Suprapubic skin (tissue), 4 donors: Measurements from ENCODE around the gene KRT6C. TPM values are rescaled to one million over a fixed set of nuclear protein-coding genes. Genes with fewer than 3 reads are reported as not detected.
A peak's percentile ranks its signal among the peaks of the same experiment; 100 is the strongest.

Experiments
- DNase-seq, 2 donors: peaks; one replicate each; pipeline ENCODE4 v3.0.0-alpha.2; 2019; ENCODE audit warnings: low spot score in 2 of 2
- H3K27ac ChIP-seq: fragments of 200-600 bp; sonication (generic); one replicate; pipeline ENCODE4 v1.5.1; 2019
- H3K27me3 ChIP-seq: fragments of 200-600 bp; sonication (generic); one replicate; pipeline ENCODE4 v1.5.1; 2019
- H3K36me3 ChIP-seq: fragments of 200-600 bp; sonication (generic); one replicate; pipeline ENCODE4 v1.5.1; 2019
- H3K4me1 ChIP-seq: fragments of 200-600 bp; sonication (generic); one replicate; pipeline ENCODE4 v1.5.1; 2019
- H3K4me3 ChIP-seq: fragments of 200-600 bp; sonication (generic); one replicate; pipeline ENCODE4 v1.5.1; 2019; ENCODE audit warnings: mild to moderate bottlenecking
- H3K9me3 ChIP-seq: fragments of 200-600 bp; sonication (generic); one replicate; pipeline ENCODE4 v1.5.1; 2019
- EP300 ChIP-seq: sonication (generic); formaldehyde crosslinking; IDR thresholded peaks from one replicate; pipeline ENCODE4 v1.6.1; 2017; ENCODE audit warnings: antibody characterized with exemption
- POLR2A ChIP-seq, 2 donors: fragments of 450-650 bp; IDR thresholded peaks; one replicate each; pipeline ENCODE4 v1.6.1; 2017; ENCODE audit warnings: antibody characterized with exemption in 2 of 2, mild to moderate bottlenecking in 2 of 2, moderate library complexity in 2 of 2
- POLR2AphosphoS5 ChIP-seq, 3 donors: sonication (generic); formaldehyde crosslinking; IDR thresholded peaks; one replicate each; pipeline ENCODE4 v1.6.1; 2017; ENCODE audit warnings: antibody characterized with exemption in 3 of 3
- WGBS: methylation state at CpG from one replicate; pipeline ENCODE4 v1.1.5; 2018; 5-methylcytosine and 5-hydroxymethylcytosine counted together
- total RNA-seq, 4 donors: library from RNA; depleted of rRNA; stranded (reverse); fragments of >200 nt; gene quantifications; one replicate each; pipeline ENCODE4 v1.1.0, GENCODE V29; 2016
- TF ChIP-seq, protein P1 (sequence below), 2 donors: fragments of 200-600 bp in 1 of 2; fragments of 450-650 bp in 1 of 2; sonication (generic) in 1 of 2; IDR thresholded peaks; one replicate each; pipeline ENCODE4 v1.5.1; 2016 to 2019; ENCODE audit warnings: antibody characterized with exemption in 2 of 2, mild to moderate bottlenecking in 1 of 2, moderate library complexity in 1 of 2

The KRT6C gene
- total RNA-seq: 10 to 100 TPM in 2 of 4 donors, 1 to 10 TPM in 1, not detected in 1; 7.8 to 23.7 (median 14.8) TPM

DNA sequence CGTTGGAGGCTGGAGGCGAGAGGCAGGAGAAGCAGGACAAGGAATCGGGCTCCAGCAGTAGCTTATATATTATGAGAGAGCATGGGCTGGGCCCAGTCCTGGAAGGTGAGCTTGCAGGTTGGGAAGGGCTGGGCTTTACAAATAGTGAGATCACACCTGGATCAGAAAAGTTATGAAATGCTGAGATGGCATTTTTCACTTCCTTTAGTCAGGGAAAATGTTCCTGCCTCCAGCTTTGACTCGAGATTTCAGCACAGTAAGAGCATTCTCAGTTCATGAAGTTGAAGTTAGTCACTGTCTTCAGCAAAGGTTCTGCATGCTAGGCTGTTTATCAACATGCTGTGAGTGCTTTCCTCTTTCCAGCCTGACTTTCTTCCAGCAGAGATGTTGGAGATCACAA is at the start of gene KRT6C:
KRT6C (minus strand) TSS at position 38 of the 400 bp plus-strand sequence. CDS start 68 bp downstream, outside the sequence.
- DNase-seq: no peak
- no peaks in the 10 kb centered on the region for H3K36me3 ChIP-seq
- no peak for TF ChIP-seq POLR2A (IDR thresholded peaks at IDR 0.05)
- TF ChIP-seq POLR2AphosphoS5 (IDR thresholded peaks at IDR 0.05): no peak
- TF ChIP-seq, protein P1, sequence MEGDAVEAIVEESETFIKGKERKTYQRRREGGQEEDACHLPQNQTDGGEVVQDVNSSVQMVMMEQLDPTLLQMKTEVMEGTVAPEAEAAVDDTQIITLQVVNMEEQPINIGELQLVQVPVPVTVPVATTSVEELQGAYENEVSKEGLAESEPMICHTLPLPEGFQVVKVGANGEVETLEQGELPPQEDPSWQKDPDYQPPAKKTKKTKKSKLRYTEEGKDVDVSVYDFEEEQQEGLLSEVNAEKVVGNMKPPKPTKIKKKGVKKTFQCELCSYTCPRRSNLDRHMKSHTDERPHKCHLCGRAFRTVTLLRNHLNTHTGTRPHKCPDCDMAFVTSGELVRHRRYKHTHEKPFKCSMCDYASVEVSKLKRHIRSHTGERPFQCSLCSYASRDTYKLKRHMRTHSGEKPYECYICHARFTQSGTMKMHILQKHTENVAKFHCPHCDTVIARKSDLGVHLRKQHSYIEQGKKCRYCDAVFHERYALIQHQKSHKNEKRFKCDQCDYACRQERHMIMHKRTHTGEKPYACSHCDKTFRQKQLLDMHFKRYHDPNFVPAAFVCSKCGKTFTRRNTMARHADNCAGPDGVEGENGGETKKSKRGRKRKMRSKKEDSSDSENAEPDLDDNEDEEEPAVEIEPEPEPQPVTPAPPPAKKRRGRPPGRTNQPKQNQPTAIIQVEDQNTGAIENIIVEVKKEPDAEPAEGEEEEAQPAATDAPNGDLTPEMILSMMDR (IDR thresholded peaks at IDR 0.05): no peak
- no peak for TF ChIP-seq EP300
- no peaks in the 10 kb centered on the region for H3K27me3 ChIP-seq
- no peak within 1 kb of the TSS for H3K4me3 ChIP-seq
- H3K27ac ChIP-seq: no peak within 1 kb of the TSS
- no peaks in the 10 kb centered on the region for H3K4me1 ChIP-seq
- WGBS: 46% methylated on average over 4 of the region's 4 CpGs
- no peaks in the 10 kb centered on the region for H3K9me3 ChIP-seq

DNA sequence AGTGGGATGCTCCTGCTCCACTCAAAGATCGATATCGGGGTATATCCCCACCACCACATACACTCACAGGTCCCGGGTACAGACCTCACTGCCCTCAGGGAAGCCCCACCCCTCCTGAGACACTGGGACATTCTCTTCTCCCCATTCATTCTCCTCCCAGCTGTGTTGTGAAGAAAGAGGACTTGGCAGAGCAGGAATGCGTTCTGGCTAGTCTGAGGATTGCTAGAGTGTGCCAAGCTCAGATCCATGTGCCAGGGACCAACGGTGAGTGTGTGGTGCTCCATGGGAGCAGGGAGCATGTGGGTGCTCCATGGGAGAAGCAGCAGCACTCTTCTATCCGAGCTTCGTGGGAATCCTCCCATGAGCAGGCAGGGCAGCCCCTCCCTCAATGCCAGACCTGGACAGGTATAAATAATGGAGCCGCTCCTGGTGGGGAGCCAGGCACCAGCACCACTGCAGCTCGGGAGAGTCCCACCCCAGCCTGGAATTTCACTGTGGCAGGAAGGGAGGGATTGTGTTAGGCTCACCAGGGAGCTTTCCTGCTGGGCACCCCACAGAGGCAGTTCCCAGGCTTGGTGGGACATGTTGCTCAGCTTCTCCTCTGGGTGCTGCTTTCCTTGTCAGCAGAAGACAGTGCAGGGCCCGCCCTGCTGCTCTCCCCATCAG is 48.9 kb upstream of the KRT6C start:
- no peaks in the 10 kb centered on the region for H3K9me3 ChIP-seq
- peak; percentile 70 to 79 for DNase-seq
- 45% methylated on average over 5 of the region's 10 CpGs for WGBS
- peaks cover 60% of the 10 kb centered on the region for H3K4me1 ChIP-seq
- H3K27me3 ChIP-seq: peaks cover 10% of the 10 kb centered on the region
- TF ChIP-seq POLR2AphosphoS5 (IDR thresholded peaks at IDR 0.05) (peak in 2 of 3 donors; percentile 65 to 77), EP300 (no peak)
- TF ChIP-seq, protein P1 (IDR thresholded peaks at IDR 0.05): no peak
- H3K27ac ChIP-seq: peak overlapping the region; percentile 94
- H3K4me3 ChIP-seq: peak overlapping the region; percentile 34
- H3K36me3 ChIP-seq: peaks cover 8% of the 10 kb centered on the region

DNA sequence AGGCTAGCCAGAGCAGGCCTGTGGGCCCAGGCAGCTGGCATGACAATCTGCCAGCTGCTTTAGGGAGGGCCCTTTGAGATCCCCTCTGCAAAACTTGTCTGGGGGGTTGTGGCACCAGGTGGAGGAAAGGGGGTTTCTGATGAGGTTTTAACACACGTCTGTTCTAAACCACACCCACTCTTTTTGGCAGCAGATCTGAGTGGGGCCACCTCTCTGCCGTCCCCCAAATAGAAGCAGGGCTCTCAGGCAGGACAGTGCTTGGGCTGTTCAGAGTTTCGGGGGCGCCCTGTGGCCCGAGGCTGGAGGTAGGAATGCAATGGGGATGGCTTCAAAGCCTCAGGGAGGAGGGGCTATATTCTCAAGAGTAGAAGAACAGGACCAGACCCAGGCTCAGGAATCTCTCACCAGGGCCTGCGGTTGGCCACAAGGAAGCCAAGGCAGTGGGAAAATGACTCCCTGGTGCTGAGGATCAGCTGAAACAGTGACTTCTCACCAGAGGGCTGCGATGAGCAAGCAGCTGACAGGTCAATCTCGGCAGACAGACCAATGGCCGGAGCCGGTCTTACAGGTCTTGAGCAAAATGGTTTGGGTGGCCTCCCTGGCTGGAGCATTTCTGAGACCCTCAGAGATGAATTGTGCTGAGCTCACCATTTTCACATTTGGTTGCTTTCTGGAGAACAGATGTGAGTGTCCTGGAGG is 48.1 kb upstream of the KRT6C start:
- DNase-seq: peak in 1 of 2 donors; percentile 59

DNA sequence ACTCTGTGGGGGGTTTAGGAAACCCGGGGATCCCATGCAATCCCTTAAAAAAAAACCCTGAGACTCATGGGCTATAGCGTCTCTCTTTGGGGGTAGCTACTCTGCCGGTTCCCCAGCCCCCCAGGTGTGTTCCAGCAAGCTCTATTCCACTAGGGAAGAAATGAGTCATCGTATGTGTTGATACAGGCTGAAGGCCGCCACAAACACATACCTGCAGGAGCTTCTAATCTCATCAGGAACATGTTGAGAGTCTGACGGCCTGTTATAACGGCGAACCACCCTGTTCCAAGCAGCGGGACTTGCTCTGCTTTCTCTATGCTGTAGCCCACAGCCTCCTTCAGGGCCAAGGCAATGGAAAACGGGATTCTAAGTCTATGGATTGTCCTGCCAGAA is 47.6 kb upstream of the KRT6C start:
- peak overlapping the region; percentile 56 for H3K4me3 ChIP-seq
- 64% methylated on average over 9 of the region's 10 CpGs for WGBS
- peaks cover 21% of the 10 kb centered on the region for H3K36me3 ChIP-seq
- peak in 1 of 2 donors; percentile 60 for DNase-seq
- peaks cover 66% of the 10 kb centered on the region for H3K4me1 ChIP-seq
- no peaks in the 10 kb centered on the region for H3K9me3 ChIP-seq
- H3K27me3 ChIP-seq: peaks cover 10% of the 10 kb centered on the region
- no peak for TF ChIP-seq EP300
- peak in 1 of 3 donors; percentile 37 for TF ChIP-seq POLR2AphosphoS5 (IDR thresholded peaks at IDR 0.05)
- TF ChIP-seq POLR2A (IDR thresholded peaks at IDR 0.05): no peak
- peak overlapping the region; percentile 94 for H3K27ac ChIP-seq

More for the DNA sequence above, 48.1 kb upstream of the KRT6C start:
- H3K27ac ChIP-seq: peak overlapping the region; percentile 94
- peaks cover 10% of the 10 kb centered on the region for H3K27me3 ChIP-seq
- TF ChIP-seq EP300 (no peak), POLR2A (IDR thresholded peaks at IDR 0.05) (no peak), POLR2AphosphoS5 (IDR thresholded peaks at IDR 0.05) (no peak)
- TF ChIP-seq, protein P1 (IDR thresholded peaks at IDR 0.05): no peak
- H3K4me3 ChIP-seq: peak overlapping the region; percentile 34
- peaks cover 61% of the 10 kb centered on the region for H3K4me1 ChIP-seq
- H3K9me3 ChIP-seq: no peaks in the 10 kb centered on the region
- peaks cover 16% of the 10 kb centered on the region for H3K36me3 ChIP-seq
- 48% methylated on average over 7 of the region's 10 CpGs for WGBS

DNA sequence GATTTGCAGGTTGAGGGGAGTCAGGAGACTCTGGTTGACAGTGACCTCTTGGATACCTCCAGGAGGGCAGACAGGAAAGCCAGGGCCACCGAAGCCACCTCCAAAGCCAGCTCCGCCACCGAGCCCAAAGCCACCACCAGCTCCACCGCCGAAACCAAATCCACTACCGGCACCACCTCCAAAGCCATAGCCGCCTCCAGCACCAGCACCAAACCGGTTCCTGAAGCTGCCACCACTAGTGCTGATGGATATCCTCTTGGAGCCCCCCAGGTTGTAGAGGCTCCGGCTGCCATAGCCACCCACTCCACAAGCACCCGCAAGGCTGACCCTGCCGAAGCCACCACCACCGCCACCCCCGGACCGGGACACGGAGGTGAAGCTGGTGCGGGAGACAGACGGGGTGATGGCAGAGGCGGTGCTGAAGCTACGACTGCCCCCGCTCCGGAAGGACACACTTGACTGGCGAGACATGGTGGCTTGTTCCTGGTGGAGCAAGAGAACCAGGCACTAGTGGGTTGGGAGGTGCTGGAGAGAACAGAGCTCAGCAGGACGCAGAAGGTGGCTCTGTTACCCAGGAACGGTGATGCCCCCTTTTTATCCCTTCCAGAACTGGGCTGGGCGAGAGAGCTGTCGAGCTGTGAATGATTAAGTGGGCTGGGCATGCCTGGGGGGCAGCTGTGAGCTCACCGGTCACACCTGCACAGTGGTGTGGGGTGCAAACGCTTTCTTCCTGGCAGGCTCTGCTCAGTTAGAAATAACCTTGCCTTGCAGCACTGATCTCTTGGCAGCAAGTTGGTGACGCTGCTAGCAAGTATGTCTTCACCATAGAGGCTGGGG is 46.4 kb upstream of the KRT6C start, which contains the start of gene KRT5:
KRT5 (minus strand) TSS at position 569 of the 837 bp plus-strand sequence; CDS start at position 471, 98 bp downstream.
- DNase-seq: peak in 1 of 2 donors; percentile 73
- TF ChIP-seq, protein P1 (IDR thresholded peaks at IDR 0.05): no peak
- TF ChIP-seq POLR2A (IDR thresholded peaks at IDR 0.05) (peak in 1 of 2 donors; percentile 44), POLR2AphosphoS5 (IDR thresholded peaks at IDR 0.05) (peak in 2 of 3 donors; percentile 44 to 91)
- H3K4me1 ChIP-seq: peaks cover 64% of the 10 kb centered on the region
- H3K9me3 ChIP-seq: no peaks in the 10 kb centered on the region
- peaks cover 10% of the 10 kb centered on the region for H3K27me3 ChIP-seq
- H3K27ac ChIP-seq: peak within 1 kb of the TSS; percentile 94
- H3K4me3 ChIP-seq: peak within 1 kb of the TSS; percentile 56
- H3K36me3 ChIP-seq: peaks cover 21% of the 10 kb centered on the region
- WGBS: 60% methylated on average over 20 of the region's 29 CpGs
